Mucosa of stomach (tissue), 1 donor: ENCODE results near the gene GNB4.

Experiments used
- H3K27me3 ChIP-seq: one replicate; pipeline ENCODE4 v1.7.0; 2013; ENCODE audit warnings: mild to moderate bottlenecking, low read length; ENCODE audit not compliant: control insufficient read depth, insufficient read depth
- H3K36me3 ChIP-seq: one replicate; pipeline ENCODE4 v1.7.0; 2013; ENCODE audit warnings: low read length; ENCODE audit not compliant: control insufficient read depth, insufficient read depth
- H3K4me1 ChIP-seq: one replicate; pipeline ENCODE4 v1.7.0; 2013; ENCODE audit warnings: mild to moderate bottlenecking, low read length; ENCODE audit not compliant: control insufficient read depth, insufficient read depth
- H3K4me3 ChIP-seq: one replicate; pipeline ENCODE4 v1.7.0; 2013; ENCODE audit warnings: low read length
- H3K9ac ChIP-seq: one replicate; pipeline ENCODE4 v1.7.0; 2013; ENCODE audit warnings: mild to moderate bottlenecking, low read length, moderate library complexity
- H3K9me3 ChIP-seq: one replicate; pipeline ENCODE4 v1.7.0; 2013; ENCODE audit warnings: mild to moderate bottlenecking, low read length, moderate library complexity; ENCODE audit not compliant: control insufficient read depth
- donor health status: Pancreatic carcinoma.

The GNB4 gene

DNA sequence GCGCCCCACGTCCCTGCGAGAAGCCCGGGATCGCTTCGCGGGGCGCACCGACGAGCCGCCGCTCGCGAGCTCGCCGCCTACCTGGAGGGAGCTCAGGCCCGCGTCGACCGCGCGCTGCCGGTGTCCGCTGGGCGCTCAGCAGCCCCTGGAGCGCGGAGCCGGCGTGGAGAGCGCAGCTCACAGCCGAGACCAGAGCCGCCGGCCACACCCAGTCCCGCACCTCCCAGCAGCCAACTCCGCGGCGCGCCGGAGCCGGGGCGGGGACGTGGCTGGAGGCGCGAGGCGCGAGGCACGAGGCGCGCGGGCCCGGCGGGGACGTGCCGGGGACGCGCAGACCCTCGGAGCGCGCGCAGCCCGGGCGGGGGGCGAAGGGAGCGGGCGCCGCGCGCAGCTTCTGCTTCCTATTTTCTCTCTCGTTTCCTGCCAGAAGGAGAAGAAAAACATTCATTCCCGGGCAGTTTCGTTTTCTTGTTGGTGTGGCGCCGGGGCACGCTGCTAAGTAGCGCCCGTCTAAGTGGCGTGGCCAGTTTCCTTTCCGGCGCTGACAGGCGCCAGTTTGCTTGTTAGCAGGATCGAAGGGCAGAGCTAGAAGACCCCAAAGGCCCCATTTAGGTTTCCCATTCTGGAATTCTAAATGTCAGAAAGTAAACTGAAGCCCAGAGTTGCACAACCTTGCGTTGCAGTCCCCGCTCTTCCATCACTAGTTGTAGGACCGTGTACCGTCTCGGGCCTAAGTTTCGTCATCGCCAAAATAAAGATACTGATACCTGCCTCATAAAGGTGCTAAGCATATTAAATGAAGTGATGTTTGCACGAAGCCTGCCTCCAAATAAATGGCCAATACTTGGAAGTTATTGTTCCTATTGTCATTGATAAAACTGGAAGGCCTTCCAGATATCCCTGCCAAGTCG is at the start of gene GNB4:
Gene GNB4, minus strand, starts transcription at position 206 of the 911 bp plus-strand sequence. CDS start 25,270 bp downstream, outside the sequence.
- Histone ChIP-seq H3K36me3 (no peaks in the 10 kb centered on the region), H3K4me1 (peaks cover 6% of the 10 kb centered on the region), H3K9ac (peak within 1 kb of the TSS; percentile 71)

GRCh38 chr3:179495483-179495882 is 44.2 kb upstream of the GNB4 start:
- Histone ChIP-seq H3K4me3 (no peak overlapping the region), H3K36me3 (no peaks in the 10 kb centered on the region), H3K27me3 (no peaks in the 10 kb centered on the region), H3K4me1 (no peaks in the 10 kb centered on the region), H3K9ac (no peak overlapping the region), H3K9me3 (no peaks in the 10 kb centered on the region)

More for the DNA sequence above, at the start of gene GNB4:
- Histone ChIP-seq H3K4me3 (peak within 1 kb of the TSS; percentile 44), H3K27me3 (peaks cover 7% of the 10 kb centered on the region), H3K9me3 (no peaks in the 10 kb centered on the region)

GRCh38 chr3:179493260-179493659 is 42.0 kb upstream of the GNB4 start:
- Histone ChIP-seq H3K4me3 (no peak overlapping the region), H3K27me3 (no peaks in the 10 kb centered on the region), H3K9ac (no peak overlapping the region), H3K36me3 (no peaks in the 10 kb centered on the region), H3K9me3 (no peaks in the 10 kb centered on the region), H3K4me1 (no peaks in the 10 kb centered on the region)

DNA sequence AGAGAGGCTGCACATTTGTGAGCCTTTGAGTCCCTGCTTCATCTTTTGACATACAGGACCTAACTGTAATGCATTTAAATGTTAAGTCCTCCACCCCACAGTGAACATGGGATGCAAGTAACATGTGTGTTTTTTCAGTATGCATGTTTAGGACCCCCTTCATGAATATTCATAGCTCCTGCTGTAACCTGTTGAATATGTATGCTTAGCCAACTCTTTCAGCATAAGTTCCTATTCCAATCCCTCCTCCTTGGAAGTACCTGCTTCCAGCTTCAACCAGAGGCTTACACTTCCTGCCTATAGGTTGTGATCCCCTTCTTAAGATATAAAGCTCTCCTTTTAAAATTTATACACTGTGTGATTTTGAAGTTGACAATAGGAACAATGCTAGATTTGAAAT is 36.9 kb upstream of the GNB4 start:
- H3K36me3 ChIP-seq: no peaks in the 10 kb centered on the region
- no peaks in the 10 kb centered on the region for H3K9me3 ChIP-seq
- H3K4me3 ChIP-seq: no peak overlapping the region
- no peaks in the 10 kb centered on the region for H3K27me3 ChIP-seq
- H3K9ac ChIP-seq: no peak overlapping the region
- H3K4me1 ChIP-seq: no peaks in the 10 kb centered on the region

GRCh38 chr3:179486806-179487205 is 35.5 kb upstream of the GNB4 start:
- Histone ChIP-seq H3K4me3 (no peak overlapping the region), H3K9me3 (no peaks in the 10 kb centered on the region), H3K36me3 (no peaks in the 10 kb centered on the region), H3K27me3 (no peaks in the 10 kb centered on the region), H3K9ac (no peak overlapping the region), H3K4me1 (no peaks in the 10 kb centered on the region)

DNA sequence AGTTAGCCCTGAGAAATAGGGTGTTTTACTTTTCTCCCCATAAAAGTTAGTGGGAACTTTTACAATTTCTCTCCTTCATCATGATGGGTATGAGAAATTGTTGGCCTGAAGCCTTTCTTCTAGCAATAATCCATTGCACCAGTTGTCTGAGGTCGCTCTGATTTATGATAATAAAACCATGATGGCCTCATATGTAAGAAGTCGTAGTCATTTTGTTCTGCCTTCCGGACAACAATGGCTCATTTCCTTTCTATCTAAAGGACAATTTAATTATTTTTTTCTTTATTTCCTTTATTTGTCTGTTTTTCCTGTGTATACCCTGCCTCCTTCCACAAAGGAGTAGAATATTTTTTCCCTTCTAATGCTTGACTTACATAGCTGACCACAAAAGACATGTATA is 31.6 kb upstream of the GNB4 start:
- Histone ChIP-seq H3K9ac (no peak overlapping the region), H3K4me3 (no peak overlapping the region), H3K27me3 (no peaks in the 10 kb centered on the region), H3K36me3 (no peaks in the 10 kb centered on the region), H3K4me1 (no peaks in the 10 kb centered on the region), H3K9me3 (no peaks in the 10 kb centered on the region)

- no peaks in the 10 kb centered on the region for H3K36me3 ChIP-seq
- H3K4me1 ChIP-seq: no peaks in the 10 kb centered on the region
These were observed 24.9 kb upstream of the GNB4 start for GRCh38 chr3:179476215-179476614.

GRCh38 chr3:179474480-179474879 is 23.2 kb upstream of the GNB4 start:
- H3K36me3 ChIP-seq: no peaks in the 10 kb centered on the region
- H3K4me1 ChIP-seq: no peaks in the 10 kb centered on the region
- no peak overlapping the region for H3K4me3 ChIP-seq
- no peak overlapping the region for H3K9ac ChIP-seq
- H3K9me3 ChIP-seq: no peaks in the 10 kb centered on the region
- H3K27me3 ChIP-seq: no peaks in the 10 kb centered on the region

More at GRCh38 chr3:179476215-179476614, 24.9 kb upstream of the GNB4 start:
- Histone ChIP-seq H3K4me3 (no peak overlapping the region), H3K9me3 (no peaks in the 10 kb centered on the region), H3K27me3 (no peaks in the 10 kb centered on the region), H3K9ac (no peak overlapping the region)

GRCh38 chr3:179473565-179473964 is 22.3 kb upstream of the GNB4 start:
- Histone ChIP-seq H3K4me3 (no peak overlapping the region), H3K4me1 (no peaks in the 10 kb centered on the region), H3K27me3 (no peaks in the 10 kb centered on the region), H3K9me3 (no peaks in the 10 kb centered on the region), H3K36me3 (no peaks in the 10 kb centered on the region), H3K9ac (no peak overlapping the region)

GRCh38 chr3:179464323-179465092 is 13.2 kb upstream of the GNB4 start:
- no peaks in the 10 kb centered on the region for H3K4me1 ChIP-seq
- H3K9me3 ChIP-seq: no peaks in the 10 kb centered on the region
- no peak overlapping the region for H3K9ac ChIP-seq
- no peaks in the 10 kb centered on the region for H3K36me3 ChIP-seq
- no peaks in the 10 kb centered on the region for H3K27me3 ChIP-seq
- H3K4me3 ChIP-seq: no peak overlapping the region

GRCh38 chr3:179463319-179463718 is 12.0 kb upstream of the GNB4 start:
- H3K27me3 ChIP-seq: no peaks in the 10 kb centered on the region
- H3K9me3 ChIP-seq: no peaks in the 10 kb centered on the region
- no peak overlapping the region for H3K4me3 ChIP-seq
- H3K36me3 ChIP-seq: no peaks in the 10 kb centered on the region
- no peak overlapping the region for H3K9ac ChIP-seq
- no peaks in the 10 kb centered on the region for H3K4me1 ChIP-seq

- H3K36me3 ChIP-seq: no peaks in the 10 kb centered on the region
- no peaks in the 10 kb centered on the region for H3K27me3 ChIP-seq
- H3K4me3 ChIP-seq: no peak overlapping the region
- no peaks in the 10 kb centered on the region for H3K4me1 ChIP-seq
- H3K9me3 ChIP-seq: no peaks in the 10 kb centered on the region
- no peak overlapping the region for H3K9ac ChIP-seq
These were observed 9.0 kb upstream of the GNB4 start for GRCh38 chr3:179460260-179460659.
